GM12873 (cell line): Measurements from ENCODE around the gene CEP95.

Experiments
- TF ChIP-seq, protein P1 (sequence below): IDR thresholded peaks from 2 replicates; pipeline ENCODE4 v1.5.1; 2012; ENCODE audit warnings: low read depth, mild to moderate bottlenecking, moderate library complexity, low read length, control low read depth; ENCODE audit not compliant: insufficient read depth; ENCODE audit errors: missing control alignments

Gene CEP95

DNA sequence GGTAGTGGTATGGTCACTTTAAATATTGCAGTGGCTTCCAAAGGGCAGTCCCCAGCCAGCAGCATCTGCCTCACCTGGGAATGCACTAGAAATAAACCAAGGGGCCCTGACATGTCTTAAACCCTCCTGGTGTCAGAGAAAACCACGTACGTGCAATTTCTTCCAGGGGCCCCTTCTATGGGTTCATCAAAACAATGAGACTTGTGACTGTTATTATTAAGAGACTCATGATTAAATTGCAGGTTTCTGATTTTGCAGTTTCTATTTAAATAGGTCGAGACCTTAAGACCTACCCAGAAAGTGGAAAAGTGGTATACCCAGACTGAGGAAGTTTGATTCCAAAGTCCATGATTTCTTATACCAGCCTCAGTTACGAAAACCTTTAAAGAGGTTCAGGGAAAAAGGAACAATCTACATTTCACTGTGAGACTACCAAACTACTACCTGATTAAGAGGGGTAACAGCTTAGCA is 9.2 kb upstream of the CEP95 start:
- TF ChIP-seq, protein P1, sequence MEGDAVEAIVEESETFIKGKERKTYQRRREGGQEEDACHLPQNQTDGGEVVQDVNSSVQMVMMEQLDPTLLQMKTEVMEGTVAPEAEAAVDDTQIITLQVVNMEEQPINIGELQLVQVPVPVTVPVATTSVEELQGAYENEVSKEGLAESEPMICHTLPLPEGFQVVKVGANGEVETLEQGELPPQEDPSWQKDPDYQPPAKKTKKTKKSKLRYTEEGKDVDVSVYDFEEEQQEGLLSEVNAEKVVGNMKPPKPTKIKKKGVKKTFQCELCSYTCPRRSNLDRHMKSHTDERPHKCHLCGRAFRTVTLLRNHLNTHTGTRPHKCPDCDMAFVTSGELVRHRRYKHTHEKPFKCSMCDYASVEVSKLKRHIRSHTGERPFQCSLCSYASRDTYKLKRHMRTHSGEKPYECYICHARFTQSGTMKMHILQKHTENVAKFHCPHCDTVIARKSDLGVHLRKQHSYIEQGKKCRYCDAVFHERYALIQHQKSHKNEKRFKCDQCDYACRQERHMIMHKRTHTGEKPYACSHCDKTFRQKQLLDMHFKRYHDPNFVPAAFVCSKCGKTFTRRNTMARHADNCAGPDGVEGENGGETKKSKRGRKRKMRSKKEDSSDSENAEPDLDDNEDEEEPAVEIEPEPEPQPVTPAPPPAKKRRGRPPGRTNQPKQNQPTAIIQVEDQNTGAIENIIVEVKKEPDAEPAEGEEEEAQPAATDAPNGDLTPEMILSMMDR = no peak

DNA sequence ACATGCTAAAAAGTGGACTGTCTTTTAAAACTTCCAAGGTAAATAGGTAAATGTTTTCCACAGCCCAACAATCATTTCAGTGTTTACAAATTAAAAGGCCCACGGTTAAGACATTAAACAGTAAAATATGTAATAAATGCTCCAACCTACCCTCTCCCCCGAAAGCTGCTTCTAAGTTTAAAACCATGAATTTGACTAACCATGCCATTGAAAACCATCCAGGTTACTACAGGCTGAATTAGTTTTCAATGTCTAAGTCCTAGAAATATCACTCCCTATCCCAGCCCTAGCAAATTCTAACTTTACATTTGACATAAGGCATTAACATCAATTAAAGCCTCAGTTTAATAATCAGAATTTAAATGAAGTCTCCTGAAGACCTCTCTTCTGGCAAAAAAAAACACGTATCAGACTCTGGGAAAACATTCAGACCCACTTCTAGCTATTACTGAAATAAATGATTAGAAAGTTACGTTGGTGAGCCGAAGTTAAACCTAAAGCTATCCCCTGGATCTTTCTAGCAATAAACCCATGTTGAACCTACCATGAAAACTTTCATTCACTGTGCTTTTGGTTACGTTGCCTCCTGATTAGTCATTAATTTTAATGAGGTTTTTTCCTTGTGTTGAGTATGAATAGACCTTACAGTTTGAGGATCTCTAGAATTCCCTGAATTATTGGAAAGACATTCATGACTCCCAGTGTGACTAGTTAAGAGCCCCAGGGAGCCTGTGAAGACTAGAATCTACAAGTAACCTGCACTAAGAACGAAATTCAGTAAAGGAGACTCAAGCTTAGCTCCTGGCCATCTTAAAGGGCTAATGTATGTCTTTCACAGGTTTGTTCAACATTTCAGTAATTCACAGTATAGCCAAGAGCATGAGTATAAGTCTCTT is 8.2 kb upstream of the CEP95 start:
- TF ChIP-seq, protein P1 = no peak

DNA sequence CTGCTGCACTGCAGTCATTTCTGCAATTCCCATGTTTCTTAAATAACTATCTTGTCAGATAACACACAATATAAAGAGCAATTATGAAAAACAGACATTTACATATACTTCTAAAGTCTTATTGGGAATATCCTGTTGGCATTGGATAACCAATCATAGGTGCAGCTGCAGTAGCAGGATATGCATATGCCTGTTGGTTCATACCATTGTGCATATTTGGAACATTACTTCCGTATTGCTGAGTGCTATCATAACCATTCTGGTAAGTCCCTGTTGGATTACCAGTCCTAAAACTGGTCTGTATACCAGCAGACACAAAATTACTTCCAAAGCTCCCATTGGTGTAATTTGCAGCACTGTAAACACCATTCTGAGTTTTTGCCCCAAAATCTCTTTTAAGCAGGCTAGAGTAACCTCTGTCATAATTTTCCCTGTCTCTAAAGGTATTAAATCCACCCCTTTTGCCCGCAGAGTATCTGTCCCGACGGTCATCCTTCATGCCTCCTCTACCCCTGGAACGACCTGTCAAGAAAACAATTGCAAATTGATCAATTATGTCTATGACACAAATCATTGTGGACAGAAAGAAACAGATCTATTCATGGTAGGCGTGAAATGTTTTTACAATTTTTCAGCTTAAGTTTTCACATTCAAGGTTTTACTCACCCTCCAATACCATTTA is 6.8 kb upstream of the CEP95 start:
- TF ChIP-seq, protein P1 = no peak

DNA sequence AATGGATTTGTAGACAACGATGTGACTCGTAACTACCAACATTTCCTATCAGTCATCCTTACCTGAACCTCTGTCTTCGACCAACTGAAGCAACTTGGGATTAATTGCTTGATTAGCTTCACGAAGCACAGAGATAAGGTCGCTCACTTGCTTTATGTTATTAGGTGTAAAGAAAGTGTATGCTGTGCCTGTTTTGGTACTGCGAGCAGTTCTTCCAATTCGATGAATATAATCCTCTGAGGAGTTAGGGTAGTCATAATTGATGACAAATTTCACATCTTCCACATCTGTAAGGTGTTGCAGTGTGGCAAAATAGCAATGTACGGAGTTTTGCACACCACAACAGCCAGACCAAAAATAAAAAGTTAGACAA is 6.3 kb upstream of the CEP95 start:
- TF ChIP-seq, protein P1 = no peak

DNA sequence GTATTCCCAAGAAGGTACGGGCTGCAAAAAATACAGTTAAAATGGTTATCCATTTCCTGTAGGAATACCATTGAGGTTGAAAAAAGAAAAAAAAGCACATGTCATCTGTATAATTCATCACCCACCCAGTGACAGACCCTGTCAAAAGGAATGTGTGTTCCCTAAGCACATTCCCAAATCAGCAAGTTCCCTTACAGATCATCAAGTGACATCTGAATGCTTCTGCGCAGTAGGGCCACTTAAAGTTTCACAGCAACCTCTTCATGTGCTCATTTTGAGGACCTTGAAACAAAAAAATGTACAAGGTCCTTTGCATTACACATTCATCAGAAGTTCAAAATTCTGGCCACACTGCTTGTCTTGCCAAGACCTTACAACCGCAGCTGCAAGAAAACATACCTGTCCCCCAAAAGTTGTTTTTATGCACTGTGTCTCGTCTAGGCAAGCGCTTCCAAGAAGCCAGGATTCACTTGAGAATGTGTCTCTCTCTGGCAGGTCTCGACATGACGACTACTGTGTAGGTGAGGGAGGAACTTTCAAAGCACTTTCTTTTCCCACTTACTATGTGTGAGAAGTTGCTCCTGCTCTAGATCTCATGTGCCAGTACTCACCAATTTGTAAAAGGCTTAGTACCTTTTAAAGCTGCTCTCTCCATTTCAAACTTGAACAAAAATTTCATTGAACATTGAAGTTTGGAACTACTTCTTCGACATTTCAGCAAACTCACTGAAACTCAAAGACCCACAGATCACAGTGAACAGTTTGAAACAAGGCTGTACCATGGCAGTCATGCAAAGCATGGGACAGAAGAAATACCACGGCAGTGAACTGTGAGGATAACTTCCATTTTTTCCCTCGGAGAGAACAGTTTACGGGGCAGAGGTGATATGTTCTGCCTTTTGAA is 5.7 kb upstream of the CEP95 start:
- TF ChIP-seq, protein P1 = no peak

DNA sequence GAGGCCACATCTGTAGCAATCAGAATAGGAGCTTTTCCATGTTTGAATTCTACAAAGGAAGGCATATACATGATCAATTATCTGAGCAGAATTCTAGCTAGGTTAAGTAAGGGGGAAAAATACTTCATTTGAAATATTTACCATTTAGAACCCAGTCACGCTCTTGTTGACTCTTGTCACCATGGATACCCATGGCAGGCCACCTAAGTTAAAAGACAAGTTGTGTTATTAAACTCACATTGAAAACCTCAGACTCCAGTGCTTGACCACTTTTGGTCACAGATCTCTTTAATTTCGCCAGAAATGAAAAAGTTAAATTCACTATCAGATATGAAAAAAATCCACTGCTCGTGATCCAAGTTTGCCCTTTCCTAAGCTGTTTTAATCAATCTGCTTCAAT is 4.8 kb upstream of the CEP95 start:
- TF ChIP-seq, protein P1 = no peak
